HG03457 (cell line): ENCODE data around the gene GPD1L.
"Not testable (repeated sequence)": the region's sequence is repeated elsewhere in the genome, so short reads cannot be mapped to it uniquely, and the experiment has no call there.

ENCODE experiments used
- ATAC-seq: cut with Tn5 transposase; IDR thresholded peaks from one replicate; pipeline ENCODE4 v1.9.1; 2021; ENCODE audit warnings: moderate number of reproducible peaks; ENCODE audit not compliant: unreplicated experiment

GPD1L gene

GRCh38 chr3:32177702-32178198 is 71.3 kb downstream of the GPD1L start:
- no peak for ATAC-seq

- no peak for ATAC-seq
Measured at GRCh38 chr3:32180141-32180784, 73.8 kb downstream of the GPD1L start.

- no peak for ATAC-seq
Measured at GRCh38 chr3:32181365-32181764, 74.9 kb downstream of the GPD1L start.

- no peak for ATAC-seq
Measured at GRCh38 chr3:32181796-32182195, 75.4 kb downstream of the GPD1L start.

GRCh38 chr3:32184187-32184730 is 77.8 kb downstream of the GPD1L start:
- no peak for ATAC-seq

- no peak for ATAC-seq
Measured at GRCh38 chr3:32186097-32186496, 79.7 kb downstream of the GPD1L start.

- ATAC-seq = no peak
Measured at GRCh38 chr3:32186876-32187275, 80.5 kb downstream of the GPD1L start.

- ATAC-seq = no peak
Measured at GRCh38 chr3:32189693-32190092, 83.3 kb downstream of the GPD1L start.

GRCh38 chr3:32190556-32190955 is 84.1 kb downstream of the GPD1L start:
- ATAC-seq = not testable (repeated sequence)

- no peak for ATAC-seq
Measured at GRCh38 chr3:32193101-32193500, 86.7 kb downstream of the GPD1L start.

- no peak for ATAC-seq
Measured at GRCh38 chr3:32194653-32195052, 88.2 kb downstream of the GPD1L start.

GRCh38 chr3:32195995-32196540 is 89.6 kb downstream of the GPD1L start:
- ATAC-seq = no peak

GRCh38 chr3:32197991-32198390 is 91.6 kb downstream of the GPD1L start:
- no peak for ATAC-seq

GRCh38 chr3:32198714-32199113 is 92.3 kb downstream of the GPD1L start:
- ATAC-seq = no peak

- no peak for ATAC-seq
Measured at GRCh38 chr3:32200490-32200889, 94.1 kb downstream of the GPD1L start.

GRCh38 chr3:32200992-32201758 is 94.8 kb downstream of the GPD1L start:
- no peak for ATAC-seq

- ATAC-seq = no peak
Measured at GRCh38 chr3:32202496-32202895, 96.1 kb downstream of the GPD1L start.

- ATAC-seq = no peak
Measured at GRCh38 chr3:32203854-32204253, 97.4 kb downstream of the GPD1L start.

- no peak for ATAC-seq
Measured at GRCh38 chr3:32208447-32208846, 102.0 kb downstream of the GPD1L start.

GRCh38 chr3:32215185-32215584 is 108.8 kb downstream of the GPD1L start:
- no peak for ATAC-seq

- no peak for ATAC-seq
Measured at GRCh38 chr3:32216172-32216783, 109.9 kb downstream of the GPD1L start.
